K562 (cell line): ENCODE results near the gene PCSK6. TPM values are rescaled to one million over a fixed set of nuclear protein-coding genes. Genes with fewer than 3 reads are reported as not detected.

Source experiments
- BCL6 ChIP-seq: fragments of 250-450 bp; sonication (Bioruptor Pico); IDR thresholded peaks from 2 replicates; pipeline ENCODE4 v1.4.0; 2020
- BDP1 ChIP-seq: IDR thresholded peaks from 3 replicates; pipeline ENCODE4 v1.6.1; 2011; ENCODE audit not compliant: insufficient read length, insufficient read depth
- BRF1 ChIP-seq: IDR thresholded peaks from 3 replicates; pipeline ENCODE4 v1.6.1; 2011; ENCODE audit warnings: borderline replicate concordance, mild to moderate bottlenecking; ENCODE audit not compliant: insufficient read length; ENCODE audit errors: extremely low read depth
- CBX3 ChIP-seq, 2 experiments: IDR thresholded peaks; 1 replicate in 1 of 2; 2 replicates in 1 of 2; pipeline ENCODE4 v1.6.1; 2012; ENCODE audit warnings: inconsistent platforms in 2 of 2, low read length in 2 of 2, borderline replicate concordance in 1 of 2, control low read depth in 1 of 2
- CBX5 ChIP-seq: IDR thresholded peaks from 2 replicates; pipeline ENCODE4 v1.6.1; 2014; ENCODE audit warnings: low read depth, borderline replicate concordance
- ELF4 ChIP-seq: fragments of 450-650 bp; formaldehyde crosslinking; IDR thresholded peaks from 2 replicates; pipeline ENCODE4 v1.4.0; 2022; ENCODE audit warnings: missing genetic modification characterization
- FOXP1 ChIP-seq: sonication (generic); formaldehyde crosslinking; IDR thresholded peaks from 2 replicates; pipeline ENCODE4 v1.8.0; 2022; ENCODE audit warnings: mild to moderate bottlenecking, missing genetic modification reagents
- GTF2E2 ChIP-seq: fragments of 200-800 bp; sonication (Bioruptor generic); IDR thresholded peaks from 2 replicates; pipeline ENCODE4 v1.6.1; 2016; ENCODE audit warnings: missing genetic modification characterization, missing compliant biosample characterization
- GTF2F1 ChIP-seq: IDR thresholded peaks from 2 replicates; pipeline ENCODE4 v1.6.1; 2011; ENCODE audit warnings: low read depth, low read length, improper control_type of control experiment
- HDAC6 ChIP-seq: IDR thresholded peaks from 2 replicates; pipeline ENCODE4 v1.6.1; 2012; ENCODE audit warnings: low read depth, mild to moderate bottlenecking, control low read depth, inconsistent platforms, low read length, moderate library complexity
- MAFK ChIP-seq: IDR thresholded peaks from 2 replicates; pipeline ENCODE4 v1.6.1; 2011; ENCODE audit warnings: low read length, improper control_type of control experiment
- RFX1 ChIP-seq: fragments of 450-650 bp; IDR thresholded peaks from 2 replicates; pipeline ENCODE4 v1.6.1; 2016; ENCODE audit warnings: mild to moderate bottlenecking, moderate library complexity
- RHOXF2B ChIP-seq: fragments of 250-450 bp; sonication (Bioruptor Pico); conservative IDR thresholded peaks from 2 replicates; pipeline ENCODE4 v1.5.1; 2021
- SIN3A ChIP-seq, 2 experiments: fragments of 150-350 bp in 1 of 2; IDR thresholded peaks; 2 replicates each; pipeline ENCODE4 v1.6.1; 2011 to 2016; ENCODE audit warnings: borderline replicate concordance in 2 of 2, low read depth in 2 of 2, low read length in 2 of 2, mild to moderate bottlenecking in 2 of 2, moderate library complexity in 2 of 2; ENCODE audit not compliant: control insufficient read depth in 1 of 2
- SMARCE1 ChIP-seq: fragments of 450-650 bp; IDR thresholded peaks from 2 replicates; pipeline ENCODE4 v1.7.1; 2016; ENCODE audit warnings: mild to moderate bottlenecking
- WHSC1 ChIP-seq: IDR thresholded peaks from one replicate; pipeline ENCODE4 v1.6.1; 2012; ENCODE audit warnings: low read length, control low read depth, inconsistent platforms
- XRCC3 ChIP-seq: fragments of 450-650 bp; IDR thresholded peaks from 2 replicates; pipeline ENCODE4 v1.6.1; 2017; ENCODE audit warnings: mild to moderate bottlenecking, moderate library complexity
- ZNF23 ChIP-seq: fragments of 250-450 bp; sonication (Bioruptor Pico); IDR thresholded peaks from 2 replicates; pipeline ENCODE4 v1.4.0; 2020; ENCODE audit warnings: mild to moderate bottlenecking
- ZNF239 ChIP-seq: fragments of 250-450 bp; sonication (Bioruptor Pico); IDR thresholded peaks from 2 replicates; pipeline ENCODE4 v1.4.0; 2020; ENCODE audit warnings: mild to moderate bottlenecking
- ZNF431 ChIP-seq: sonication (generic); formaldehyde crosslinking; IDR thresholded peaks from 2 replicates; pipeline ENCODE4 v1.8.0; 2022; ENCODE audit warnings: mild to moderate bottlenecking, missing genetic modification reagents
- ZNF551 ChIP-seq: fragments of 250-450 bp; sonication (Bioruptor Pico); IDR thresholded peaks from 2 replicates; pipeline ENCODE4 v1.5.0; 2021; ENCODE audit warnings: mild to moderate bottlenecking, moderate library complexity
- polyA plus RNA-seq, 8 experiments: library from polyadenylated mRNA; depleted of rRNA in 4 of 8; stranded (reverse) in 5 of 8; unstranded in 3 of 8; fragments of >200 nt; fragmentation: Nextera tagmentation in 2 of 8; fragmentation: Illumina TruSeq in 1 of 8; extraction: Ambion mirVana in 2 of 8; extraction: Trizol in 1 of 8; gene quantifications; 2 replicates each; pipeline versions ENCODE4 v1.2.1 to v1.2.3, GENCODE V29; 2011 to 2014; ENCODE audit warnings: inconsistent platforms in 1 of 8, missing spikeins in 1 of 8
- total RNA-seq, 7 experiments: library from RNA; depleted of rRNA in 6 of 7; stranded (reverse); fragments of >200 nt in 6 of 7; fragmentation: Illumina TruSeq in 2 of 7; extraction: Trizol in 2 of 7; gene quantifications; 2 replicates each; pipeline versions ENCODE4 v1.2.1 to v1.2.3, GENCODE V29; 2011 to 2021; ENCODE audit warnings: low replicate concordance in 1 of 7
- TF ChIP-seq, protein P1 (sequence below): sonication (generic); formaldehyde crosslinking; IDR thresholded peaks from 2 replicates; pipeline ENCODE4 v1.8.1; 2022; ENCODE audit warnings: missing genetic modification reagents
- TF ChIP-seq, protein P2 (sequence below), 2 experiments: fragments of 450-650 bp in 1 of 2; IDR thresholded peaks; 2 replicates each; pipeline ENCODE4 v1.6.1; 2011 to 2017; ENCODE audit warnings: low read depth in 2 of 2, antibody characterized with exemption in 1 of 2, borderline replicate concordance in 1 of 2, low read length in 1 of 2, mild to moderate bottlenecking in 1 of 2, mixed read lengths in 1 of 2; ENCODE audit not compliant: control insufficient read depth in 1 of 2
- TF ChIP-seq, protein P3 (sequence below): fragments of 450-650 bp; IDR thresholded peaks from 2 replicates; pipeline ENCODE4 v1.7.0; 2016; ENCODE audit warnings: borderline replicate concordance

The PCSK6 gene
- total and polyA plus RNA-seq, 9 of the 15 experiments (the other 6 are each of a cell fraction or from before 2014, with no cell fraction given) = 2.2 to 32.6 (median 14.5) TPM

DNA sequence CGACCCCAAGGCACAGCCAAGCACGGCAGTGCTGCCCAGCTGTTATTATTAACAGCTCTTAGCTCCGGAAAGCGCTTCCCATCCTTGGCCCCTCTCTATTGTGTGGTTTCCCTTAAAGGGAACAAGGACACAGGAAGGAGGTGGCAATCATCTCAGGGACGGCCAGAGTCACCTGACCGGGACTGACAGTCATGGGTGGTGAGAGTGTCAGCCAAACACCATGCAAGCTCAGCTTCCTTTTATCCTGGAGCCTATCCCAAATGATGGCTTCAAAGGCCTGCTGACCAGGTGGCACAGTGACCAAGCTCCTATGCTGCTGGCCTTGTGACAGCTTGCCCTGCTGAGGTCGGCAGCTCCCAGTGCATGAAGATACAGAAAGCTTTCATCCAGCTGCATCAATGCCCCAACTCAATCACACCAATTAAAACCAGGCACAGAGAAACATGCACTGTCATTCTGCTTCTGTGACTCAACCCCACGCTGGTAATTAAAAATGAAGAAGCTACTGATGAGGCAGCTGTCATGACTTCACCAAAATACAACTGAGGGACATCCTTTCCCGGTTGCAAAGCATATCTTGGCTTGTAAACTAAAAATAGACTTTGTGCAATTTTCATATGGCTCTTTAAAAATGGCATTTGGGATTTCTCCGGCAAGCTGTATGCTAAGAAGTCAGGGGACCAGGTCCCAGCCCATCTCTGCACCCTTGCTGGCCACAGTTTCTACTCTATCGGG, 34.0 kb downstream of the PCSK6 start (continued):
- no peak for TF ChIP-seq GTF2E2 (tag)
- TF ChIP-seq ZNF551 (CRISPR knock-in tag) = no peak
- TF ChIP-seq BDP1 = no peak
- TF ChIP-seq ZNF239 = no peak
- no peak for TF ChIP-seq BCL6 (CRISPR knock-in tag)
- no peak for TF ChIP-seq ZNF431
- TF ChIP-seq FOXP1 (CRISPR knock-in tag) = no peak
- no peak for TF ChIP-seq SIN3A (IDR thresholded peaks at IDR 0.05; ENCODE audit: borderline replicate concordance in 2 of 2, control insufficient read depth in 1 of 2, low read depth in 2 of 2, low read length in 2 of 2)
- TF ChIP-seq ELF4 (CRISPR knock-in tag) = no peak
- no peak for TF ChIP-seq CBX3 (IDR thresholded peaks at IDR 0.05; ENCODE audit: borderline replicate concordance in 1 of 2, low read length in 2 of 2)
- TF ChIP-seq HDAC6 = no peak
- TF ChIP-seq SMARCE1 = peak; percentile 54; the same call in 1 of the 2 replicates
- TF ChIP-seq BRF1 = no peak
- no peak for TF ChIP-seq XRCC3
- TF ChIP-seq, protein P1, sequence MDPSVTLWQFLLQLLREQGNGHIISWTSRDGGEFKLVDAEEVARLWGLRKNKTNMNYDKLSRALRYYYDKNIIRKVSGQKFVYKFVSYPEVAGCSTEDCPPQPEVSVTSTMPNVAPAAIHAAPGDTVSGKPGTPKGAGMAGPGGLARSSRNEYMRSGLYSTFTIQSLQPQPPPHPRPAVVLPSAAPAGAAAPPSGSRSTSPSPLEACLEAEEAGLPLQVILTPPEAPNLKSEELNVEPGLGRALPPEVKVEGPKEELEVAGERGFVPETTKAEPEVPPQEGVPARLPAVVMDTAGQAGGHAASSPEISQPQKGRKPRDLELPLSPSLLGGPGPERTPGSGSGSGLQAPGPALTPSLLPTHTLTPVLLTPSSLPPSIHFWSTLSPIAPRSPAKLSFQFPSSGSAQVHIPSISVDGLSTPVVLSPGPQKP (CRISPR knock-in tag) = no peak
- no peak for TF ChIP-seq RHOXF2B (CRISPR knock-in tag)
- no peak for TF ChIP-seq CBX5
- TF ChIP-seq GTF2F1 = no peak
- no peak for TF ChIP-seq RFX1
- TF ChIP-seq, protein P2, sequence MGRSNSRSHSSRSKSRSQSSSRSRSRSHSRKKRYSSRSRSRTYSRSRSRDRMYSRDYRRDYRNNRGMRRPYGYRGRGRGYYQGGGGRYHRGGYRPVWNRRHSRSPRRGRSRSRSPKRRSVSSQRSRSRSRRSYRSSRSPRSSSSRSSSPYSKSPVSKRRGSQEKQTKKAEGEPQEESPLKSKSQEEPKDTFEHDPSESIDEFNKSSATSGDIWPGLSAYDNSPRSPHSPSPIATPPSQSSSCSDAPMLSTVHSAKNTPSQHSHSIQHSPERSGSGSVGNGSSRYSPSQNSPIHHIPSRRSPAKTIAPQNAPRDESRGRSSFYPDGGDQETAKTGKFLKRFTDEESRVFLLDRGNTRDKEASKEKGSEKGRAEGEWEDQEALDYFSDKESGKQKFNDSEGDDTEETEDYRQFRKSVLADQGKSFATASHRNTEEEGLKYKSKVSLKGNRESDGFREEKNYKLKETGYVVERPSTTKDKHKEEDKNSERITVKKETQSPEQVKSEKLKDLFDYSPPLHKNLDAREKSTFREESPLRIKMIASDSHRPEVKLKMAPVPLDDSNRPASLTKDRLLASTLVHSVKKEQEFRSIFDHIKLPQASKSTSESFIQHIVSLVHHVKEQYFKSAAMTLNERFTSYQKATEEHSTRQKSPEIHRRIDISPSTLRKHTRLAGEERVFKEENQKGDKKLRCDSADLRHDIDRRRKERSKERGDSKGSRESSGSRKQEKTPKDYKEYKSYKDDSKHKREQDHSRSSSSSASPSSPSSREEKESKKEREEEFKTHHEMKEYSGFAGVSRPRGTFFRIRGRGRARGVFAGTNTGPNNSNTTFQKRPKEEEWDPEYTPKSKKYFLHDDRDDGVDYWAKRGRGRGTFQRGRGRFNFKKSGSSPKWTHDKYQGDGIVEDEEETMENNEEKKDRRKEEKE (IDR thresholded peaks at IDR 0.05; ENCODE audit: borderline replicate concordance in 1 of 2, control insufficient read depth in 1 of 2, low read depth in 2 of 2, low read length in 1 of 2) = no peak
- peak; percentile 77 for TF ChIP-seq MAFK
- TF ChIP-seq WHSC1 = no peak
- TF ChIP-seq ZNF23 = no peak
- TF ChIP-seq, protein P3, sequence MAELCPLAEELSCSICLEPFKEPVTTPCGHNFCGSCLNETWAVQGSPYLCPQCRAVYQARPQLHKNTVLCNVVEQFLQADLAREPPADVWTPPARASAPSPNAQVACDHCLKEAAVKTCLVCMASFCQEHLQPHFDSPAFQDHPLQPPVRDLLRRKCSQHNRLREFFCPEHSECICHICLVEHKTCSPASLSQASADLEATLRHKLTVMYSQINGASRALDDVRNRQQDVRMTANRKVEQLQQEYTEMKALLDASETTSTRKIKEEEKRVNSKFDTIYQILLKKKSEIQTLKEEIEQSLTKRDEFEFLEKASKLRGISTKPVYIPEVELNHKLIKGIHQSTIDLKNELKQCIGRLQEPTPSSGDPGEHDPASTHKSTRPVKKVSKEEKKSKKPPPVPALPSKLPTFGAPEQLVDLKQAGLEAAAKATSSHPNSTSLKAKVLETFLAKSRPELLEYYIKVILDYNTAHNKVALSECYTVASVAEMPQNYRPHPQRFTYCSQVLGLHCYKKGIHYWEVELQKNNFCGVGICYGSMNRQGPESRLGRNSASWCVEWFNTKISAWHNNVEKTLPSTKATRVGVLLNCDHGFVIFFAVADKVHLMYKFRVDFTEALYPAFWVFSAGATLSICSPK = no peak
